SJCRH30 (cell line): ENCODE measurements around the gene MAGEA2. TPM values are rescaled to one million over a fixed set of nuclear protein-coding genes. Genes with fewer than 3 reads are reported as not detected.
"Not testable (repeated sequence)": the region's sequence is repeated elsewhere in the genome, so short reads cannot be mapped to it uniquely, and the experiment has no call there.

ENCODE experiments used
- DNase-seq, 2 experiments: peaks; one replicate each; pipeline ENCODE4 v3.0.0-alpha.2; 2015 to 2020
- H3K27ac ChIP-seq: fragments of 250-450 bp; sonication (Bioruptor Pico); 2 replicates; pipeline ENCODE4 v1.5.1; 2020; ENCODE audit warnings: mild to moderate bottlenecking, moderate library complexity
- H3K27me3 ChIP-seq: fragments of 250-450 bp; sonication (Bioruptor Pico); 2 replicates; pipeline ENCODE4 v1.5.1; 2020; ENCODE audit warnings: mild to moderate bottlenecking, moderate library complexity
- H3K36me3 ChIP-seq: fragments of 250-450 bp; sonication (Bioruptor Pico); 2 replicates; pipeline ENCODE4 v1.5.1; 2020; ENCODE audit warnings: mild to moderate bottlenecking, moderate library complexity
- H3K4me1 ChIP-seq: fragments of 250-450 bp; sonication (Bioruptor Pico); 2 replicates; pipeline ENCODE4 v1.5.1; 2020; ENCODE audit warnings: mild to moderate bottlenecking, moderate library complexity
- H3K4me3 ChIP-seq: fragments of 250-450 bp; sonication (Bioruptor Pico); 2 replicates; pipeline ENCODE4 v1.5.1; 2020; ENCODE audit warnings: mild to moderate bottlenecking, moderate library complexity
- H3K9me3 ChIP-seq: fragments of 250-450 bp; sonication (Bioruptor Pico); replicated peaks from 2 replicates; pipeline ENCODE4 v1.5.1; 2020; ENCODE audit warnings: mild to moderate bottlenecking, moderate library complexity
- total RNA-seq: library from RNA; depleted of rRNA; stranded (reverse); fragments of >200 nt; shearing (Covaris generic); gene quantifications from 2 replicates; pipeline ENCODE4 v1.2.3, GENCODE V29; 2014; rRNA removed

MAGEA2 gene
- total RNA-seq, 1 experiment from 2014 or later, result 0.83 TPM

DNA sequence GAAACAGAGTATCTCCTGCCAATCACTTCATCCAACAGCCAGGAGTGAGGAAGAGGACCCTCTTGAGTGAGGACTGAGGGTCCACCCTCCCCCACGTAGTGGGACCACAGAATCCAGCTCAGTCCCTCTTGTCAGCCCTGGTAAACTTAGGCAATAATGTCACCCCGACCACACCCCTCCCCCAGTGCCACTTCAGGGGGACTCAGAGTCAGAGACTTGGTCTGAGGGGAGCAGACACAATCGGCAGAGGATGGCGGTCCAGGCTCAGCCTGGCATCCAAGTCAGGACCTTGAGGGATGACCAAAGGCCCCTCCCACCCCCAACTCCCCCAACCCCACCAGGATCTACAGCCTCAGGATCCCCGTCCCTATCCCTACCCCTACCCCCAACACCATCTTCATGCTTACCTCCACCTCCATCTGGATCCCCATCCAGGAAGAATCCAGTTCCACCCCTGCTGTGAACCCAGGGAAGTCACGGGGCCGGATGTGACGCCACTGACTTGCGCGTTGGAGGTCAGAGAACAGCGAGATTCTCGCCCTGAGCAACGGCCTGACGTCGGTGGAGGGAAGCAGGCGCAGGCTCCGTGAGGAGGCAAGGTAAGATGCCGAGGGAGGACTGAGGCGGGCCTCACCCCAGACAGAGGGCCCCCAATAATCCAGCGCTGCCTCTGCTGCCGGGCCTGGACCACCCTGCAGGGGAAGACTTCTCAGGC lies 20.2 kb downstream of the MAGEA2 start, which contains the start of the genes CSAG1 and MAGEA12:
Gene CSAG1 (minus strand): TSS at position 461 of the 715 bp plus-strand sequence. CDS start 1,261 bp downstream, outside the sequence.
Gene MAGEA12 (plus strand): TSS at position 497 of the 715 bp plus-strand sequence. CDS start 2,405 bp downstream, outside the sequence.
- Histone ChIP-seq H3K27ac (no peak within 1 kb of the TSS), H3K4me1 (no peaks in the 10 kb centered on the region), H3K4me3 (no peak within 1 kb of the TSS), H3K9me3 (no peaks in the 10 kb centered on the region), H3K36me3 (no peaks in the 10 kb centered on the region), H3K27me3 (no peaks in the 10 kb centered on the region)
- DNase-seq, result no peak

DNA sequence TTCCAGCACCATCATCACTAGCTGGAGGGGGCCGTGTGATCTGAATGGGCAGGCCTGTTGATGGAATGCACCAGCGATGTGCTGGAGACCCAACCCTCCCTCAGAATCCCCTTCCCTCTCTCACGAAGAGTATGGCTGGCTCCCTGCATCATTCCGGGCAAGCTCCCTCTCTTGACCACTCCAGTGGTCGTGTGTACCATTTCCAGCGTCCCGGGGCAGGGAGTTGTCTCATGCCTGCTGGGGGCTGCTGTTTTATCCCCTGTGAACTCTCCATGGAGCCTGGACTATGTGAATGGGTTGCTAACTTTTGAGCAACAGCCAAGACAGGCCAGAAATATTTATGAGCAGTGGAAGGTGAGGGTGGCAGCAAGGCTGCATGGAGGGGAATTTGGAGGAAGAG lies 28.2 kb downstream of the MAGEA2 start:
- H3K27ac ChIP-seq, result no peak overlapping the region
- DNase-seq, result no peak
- H3K36me3 ChIP-seq, result no peaks in the 10 kb centered on the region
- H3K4me3 ChIP-seq, result no peak overlapping the region
- H3K4me1 ChIP-seq, result no peaks in the 10 kb centered on the region
- H3K27me3 ChIP-seq, result no peaks in the 10 kb centered on the region
- no peaks in the 10 kb centered on the region for H3K9me3 ChIP-seq

DNA sequence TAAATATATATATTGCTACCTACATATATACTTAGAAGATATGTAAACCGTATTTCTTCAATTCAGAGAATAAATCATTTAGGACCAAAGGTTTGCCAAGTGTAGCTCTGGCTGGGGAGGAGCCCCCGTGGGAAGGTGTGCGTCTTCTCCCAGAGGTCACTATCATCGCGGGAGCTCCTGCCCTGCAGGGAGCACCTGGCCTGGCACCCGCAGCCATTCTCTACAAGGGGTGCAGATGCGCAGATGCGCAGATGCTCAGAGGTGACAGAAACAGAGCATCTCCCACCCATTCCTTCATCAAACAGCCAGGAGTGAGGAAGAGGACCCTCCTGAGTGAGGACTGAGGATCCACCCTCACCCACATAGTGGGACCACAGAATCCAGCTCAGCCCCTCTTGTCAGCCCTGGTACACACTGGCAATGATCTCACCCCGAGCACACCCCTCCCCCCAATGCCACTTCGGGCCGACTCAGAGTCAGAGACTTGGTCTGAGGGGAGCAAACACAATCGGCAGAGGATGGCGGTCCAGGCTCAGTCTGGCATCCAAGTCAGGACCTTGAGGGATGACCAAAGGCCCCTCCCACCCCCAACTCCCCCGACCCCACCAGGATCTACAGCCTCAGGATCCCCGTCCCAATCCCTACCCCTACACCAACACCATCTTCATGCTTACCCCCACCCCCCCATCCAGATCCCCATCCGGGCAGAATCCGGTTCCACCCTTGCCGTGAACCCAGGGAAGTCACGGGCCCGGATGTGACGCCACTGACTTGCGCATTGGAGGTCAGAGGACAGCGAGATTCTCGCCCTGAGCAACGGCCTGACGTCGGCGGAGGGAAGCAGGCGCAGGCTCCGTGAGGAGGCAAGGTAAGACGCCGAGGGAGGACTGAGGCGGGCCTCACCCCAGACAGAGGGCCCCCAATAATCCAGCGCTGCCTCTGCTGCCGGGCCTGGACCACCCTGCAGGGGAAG lies 39.5 kb downstream of the MAGEA2 start, which contains the start of gene MAGEA2B:
Gene MAGEA2B (plus strand): TSS at position 814 of the 973 bp plus-strand sequence. CDS start 2,479 bp downstream, outside the sequence.
- not testable (repeated sequence) for H3K27me3 ChIP-seq, H3K9me3 ChIP-seq, H3K4me3 ChIP-seq, DNase-seq, H3K36me3 ChIP-seq, H3K4me1 ChIP-seq, H3K27ac ChIP-seq

DNA sequence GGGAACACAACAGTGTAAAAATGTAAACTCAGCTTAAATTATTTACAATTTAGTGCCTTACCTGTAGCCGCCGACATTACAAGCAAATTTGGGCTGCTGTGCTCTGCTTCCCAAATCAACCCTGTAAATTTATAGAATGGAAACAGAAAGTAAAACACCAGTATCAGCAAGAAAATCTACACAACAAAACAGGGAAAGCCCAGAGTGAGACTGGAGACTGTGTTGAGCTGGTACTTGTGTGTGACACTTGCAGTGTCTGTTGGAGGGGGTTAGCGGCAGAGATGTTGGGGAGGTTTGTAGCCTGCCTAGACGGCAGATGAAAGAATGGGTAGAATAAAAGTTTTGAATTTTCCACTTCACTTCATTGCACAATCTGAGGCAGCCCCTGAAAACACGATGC lies 40.4 kb downstream of the MAGEA2 start:
- H3K27me3 ChIP-seq, H3K4me1 ChIP-seq, H3K9me3 ChIP-seq, DNase-seq, H3K4me3 ChIP-seq, H3K27ac ChIP-seq, H3K36me3 ChIP-seq: not testable (repeated sequence)

DNA sequence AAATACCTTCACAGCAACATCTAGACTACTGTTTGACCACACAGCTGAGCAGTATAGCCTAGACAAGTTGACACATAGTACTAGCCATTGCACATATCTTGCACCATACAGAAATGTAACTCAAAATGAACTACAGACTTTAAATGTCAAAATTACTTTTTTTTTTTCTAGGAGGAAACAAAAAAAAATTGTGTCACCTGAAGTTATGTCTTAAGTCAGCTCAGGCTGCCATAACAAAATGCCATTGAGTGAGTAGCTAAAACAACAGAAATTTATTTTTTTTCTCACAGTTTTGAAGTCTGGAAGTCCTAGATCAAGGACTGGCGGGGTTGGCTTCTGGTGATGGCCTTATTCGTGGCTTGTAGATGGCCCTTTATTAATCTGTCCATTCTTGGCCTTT lies 44.5 kb downstream of the MAGEA2 start, which contains the start of gene CSAG2:
Gene CSAG2 (minus strand): TSS at position 101 of the 400 bp plus-strand sequence. CDS start 161 bp downstream, outside the sequence.
- not testable (repeated sequence) for H3K9me3 ChIP-seq, H3K4me3 ChIP-seq, H3K4me1 ChIP-seq, DNase-seq, H3K27me3 ChIP-seq, H3K36me3 ChIP-seq, H3K27ac ChIP-seq

DNA sequence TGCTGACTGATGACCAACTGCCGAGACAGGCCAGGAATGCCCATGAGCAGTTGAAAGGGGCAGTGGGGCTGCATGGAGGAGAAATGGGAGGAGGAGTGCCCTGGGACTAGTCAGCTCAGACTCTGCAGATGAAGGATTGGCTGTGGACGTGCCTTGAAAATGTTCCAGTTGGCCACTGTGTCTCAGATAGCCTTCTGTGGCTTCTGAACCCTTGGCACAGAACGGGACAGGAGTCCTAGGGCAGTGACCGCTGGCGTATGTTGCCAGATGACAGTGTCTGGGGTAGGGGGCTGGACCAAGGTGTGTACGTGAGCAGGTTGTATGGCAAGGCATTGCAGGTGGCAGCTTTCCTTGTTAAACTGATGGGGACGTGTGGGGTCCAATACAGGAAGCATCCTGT lies 47.1 kb downstream of the MAGEA2 start:
- H3K27ac ChIP-seq, H3K4me1 ChIP-seq, DNase-seq, H3K27me3 ChIP-seq, H3K9me3 ChIP-seq, H3K36me3 ChIP-seq, H3K4me3 ChIP-seq: not testable (repeated sequence)

DNA sequence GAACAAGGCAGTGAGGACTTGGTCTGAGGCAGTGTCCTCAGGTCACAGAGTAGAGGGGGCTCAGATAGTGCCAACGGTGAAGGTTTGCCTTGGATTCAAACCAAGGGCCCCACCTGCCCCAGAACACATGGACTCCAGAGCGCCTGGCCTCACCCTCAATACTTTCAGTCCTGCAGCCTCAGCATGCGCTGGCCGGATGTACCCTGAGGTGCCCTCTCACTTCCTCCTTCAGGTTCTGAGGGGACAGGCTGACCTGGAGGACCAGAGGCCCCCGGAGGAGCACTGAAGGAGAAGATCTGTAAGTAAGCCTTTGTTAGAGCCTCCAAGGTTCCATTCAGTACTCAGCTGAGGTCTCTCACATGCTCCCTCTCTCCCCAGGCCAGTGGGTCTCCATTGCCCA lies 53.3 kb downstream of the MAGEA2 start:
- H3K36me3 ChIP-seq, H3K27ac ChIP-seq, DNase-seq, H3K27me3 ChIP-seq, H3K9me3 ChIP-seq, H3K4me1 ChIP-seq, H3K4me3 ChIP-seq: not testable (repeated sequence)

Other genes with a start within 250 kb of the MAGEA2 start
- gene GABRQ, start 115.9 kb downstream of the MAGEA2 start, total RNA-seq, result 0.23 and 0.30 TPM in 2 replicates
- gene MAGEA3, start 55.0 kb downstream of the MAGEA2 start, total RNA-seq, result 4.4 and 5.1 TPM in 2 replicates
- gene CSAG2, start 44.6 kb downstream of the MAGEA2 start, total RNA-seq, result not detected in 2 replicates
- 2.2 and 4.7 TPM in 2 replicates for gene MAGEA2B, start 39.2 kb downstream of the MAGEA2 start, total RNA-seq
- 0.41 and 0.63 TPM in 2 replicates for gene CSAG1, start 20.1 kb downstream of the MAGEA2 start, total RNA-seq
- 0.66 and 1.6 TPM in 2 replicates for gene MAGEA12, start 20.1 kb downstream of the MAGEA2 start, total RNA-seq
- gene CSAG3, start 5.4 kb upstream of the MAGEA2 start, total RNA-seq, result not detected in 2 replicates
- gene MAGEA6, start 15.8 kb upstream of the MAGEA2 start, total RNA-seq, result 3.0 and 4.0 TPM in 2 replicates
- 26.5 and 29.4 TPM in 2 replicates for gene CETN2, start 76.9 kb upstream of the MAGEA2 start, total RNA-seq
- 24.7 and 25.2 TPM in 2 replicates for gene NSDHL, start 77.2 kb upstream of the MAGEA2 start, total RNA-seq
- 0.26 and 0.28 TPM in 2 replicates for gene ZNF185, start 144.2 kb upstream of the MAGEA2 start, total RNA-seq
- not detected in 2 replicates for gene PNMA5, start 240.3 kb upstream of the MAGEA2 start, total RNA-seq